Body of pancreas (tissue), 4 donors: ENCODE data around the gene CDH4.

ENCODE experiments used
- POLR2A ChIP-seq, 3 donors: fragments of 450-650 bp; IDR thresholded peaks; one replicate each; pipeline ENCODE4 v1.6.1; 2016; ENCODE audit warnings: antibody characterized with exemption in 3 of 3, mild to moderate bottlenecking in 2 of 3
- TF ChIP-seq, protein P1 (sequence below), 7 experiments: fragments of 450-650 bp in 4 of 7; fragments of 200-600 bp in 3 of 7; sonication (generic) in 3 of 7; IDR thresholded peaks; one replicate each; pipeline ENCODE4 v1.5.1; 2016 to 2019; ENCODE audit warnings: antibody characterized with exemption in 7 of 7

GRCh38 chr20:61561111-61561830 lies 309.2 kb downstream of the CDH4 start:
- TF ChIP-seq, protein P1, sequence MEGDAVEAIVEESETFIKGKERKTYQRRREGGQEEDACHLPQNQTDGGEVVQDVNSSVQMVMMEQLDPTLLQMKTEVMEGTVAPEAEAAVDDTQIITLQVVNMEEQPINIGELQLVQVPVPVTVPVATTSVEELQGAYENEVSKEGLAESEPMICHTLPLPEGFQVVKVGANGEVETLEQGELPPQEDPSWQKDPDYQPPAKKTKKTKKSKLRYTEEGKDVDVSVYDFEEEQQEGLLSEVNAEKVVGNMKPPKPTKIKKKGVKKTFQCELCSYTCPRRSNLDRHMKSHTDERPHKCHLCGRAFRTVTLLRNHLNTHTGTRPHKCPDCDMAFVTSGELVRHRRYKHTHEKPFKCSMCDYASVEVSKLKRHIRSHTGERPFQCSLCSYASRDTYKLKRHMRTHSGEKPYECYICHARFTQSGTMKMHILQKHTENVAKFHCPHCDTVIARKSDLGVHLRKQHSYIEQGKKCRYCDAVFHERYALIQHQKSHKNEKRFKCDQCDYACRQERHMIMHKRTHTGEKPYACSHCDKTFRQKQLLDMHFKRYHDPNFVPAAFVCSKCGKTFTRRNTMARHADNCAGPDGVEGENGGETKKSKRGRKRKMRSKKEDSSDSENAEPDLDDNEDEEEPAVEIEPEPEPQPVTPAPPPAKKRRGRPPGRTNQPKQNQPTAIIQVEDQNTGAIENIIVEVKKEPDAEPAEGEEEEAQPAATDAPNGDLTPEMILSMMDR (IDR thresholded peaks at IDR 0.05), result no peak
- no peak for TF ChIP-seq POLR2A (IDR thresholded peaks at IDR 0.05)
